HepG2 (cell line): ENCODE results near the gene ACOT9. TPM values are rescaled to one million over a fixed set of nuclear protein-coding genes. Genes with fewer than 3 reads are reported as not detected.

Experiments used
- BORCS8-MEF2B ChIP-seq: sonication (generic); formaldehyde crosslinking; IDR thresholded peaks from 2 replicates; pipeline ENCODE4 v1.8.0; 2022; ENCODE audit warnings: mild to moderate bottlenecking, missing genetic modification reagents
- GPN1 ChIP-seq: sonication (generic); formaldehyde crosslinking; IDR thresholded peaks from 2 replicates; pipeline ENCODE4 v1.5.1; 2020; ENCODE audit warnings: missing genetic modification reagents, borderline replicate concordance
- HNF1A ChIP-seq, 2 experiments: sonication (generic) in 1 of 2; formaldehyde crosslinking in 1 of 2; IDR thresholded peaks; 2 replicates each; pipeline versions ENCODE4 v1.4.0 to v1.6.1; 2016 to 2020; ENCODE audit warnings: borderline replicate concordance in 1 of 2, low read depth in 1 of 2, mild to moderate bottlenecking in 1 of 2, missing genetic modification reagents in 1 of 2
- KLF9 ChIP-seq: IDR thresholded peaks from 2 replicates; pipeline ENCODE4 v1.6.1; 2016; ENCODE audit warnings: low read depth
- NFE2L2 ChIP-seq: fragments of 150-350 bp; IDR thresholded peaks from 2 replicates; pipeline ENCODE4 v1.6.1; 2014; ENCODE audit warnings: low read length
- ZNF136 ChIP-seq: sonication (generic); formaldehyde crosslinking; IDR thresholded peaks from 2 replicates; pipeline ENCODE4 v1.8.1; 2022; ENCODE audit warnings: low read depth, mild to moderate bottlenecking, moderate library complexity, missing genetic modification reagents
- ZNF629 ChIP-seq: sonication (generic); formaldehyde crosslinking; conservative IDR thresholded peaks from 2 replicates; pipeline ENCODE4 v1.5.0; 2020; ENCODE audit warnings: missing genetic modification reagents
- ZNF879 ChIP-seq: sonication (generic); formaldehyde crosslinking; IDR thresholded peaks from 2 replicates; pipeline ENCODE4 v1.8.1; 2023; ENCODE audit warnings: missing genetic modification reagents
- polyA plus RNA-seq, 8 experiments: library from polyadenylated mRNA; depleted of rRNA in 3 of 8; stranded (reverse) in 7 of 8; unstranded in 1 of 8; fragments of >200 nt; fragmentation: Illumina TruSeq in 4 of 8; extraction: Trizol in 4 of 8; gene quantifications; 2 replicates each; pipeline versions ENCODE4 v1.2.1 to v1.2.3, GENCODE V29; 2011 to 2016; ENCODE audit warnings: low read depth in 4 of 8, missing spikeins in 1 of 8, mixed read lengths in 1 of 8; ENCODE audit not compliant: insufficient read depth in 1 of 8
- total RNA-seq, 5 experiments: library from RNA; depleted of rRNA; stranded (reverse); fragments of >200 nt; fragmentation: Illumina TruSeq; extraction: Trizol; gene quantifications; 2 replicates each; pipeline ENCODE4 v1.2.3, GENCODE V29; 2016; ENCODE audit warnings: low read depth in 1 of 5
- TF ChIP-seq, protein P1 (sequence below): sonication (generic); formaldehyde crosslinking; IDR thresholded peaks from 2 replicates; pipeline ENCODE4 v1.8.0; 2022; ENCODE audit warnings: missing genetic modification reagents, mild to moderate bottlenecking, borderline replicate concordance

The ACOT9 gene
- total and polyA plus RNA-seq, 2 of the 13 experiments (the other 11 are each of a cell fraction or from before 2014, with no cell fraction given): 33.3 to 36.9 TPM

GRCh38 chrX:23788521-23788920 lies 45.4 kb upstream of the ACOT9 start (continued):
- TF ChIP-seq HNF1A (IDR thresholded peaks at IDR 0.05; ENCODE audit: low read depth): 0 out of 2 replicates have a peak, but pooled peaks have one; percentile 23
- TF ChIP-seq HNF1A (CRISPR knock-in tag; IDR thresholded peaks at IDR 0.05; ENCODE audit: borderline replicate concordance): no peak
- no peak for TF ChIP-seq KLF9 (CRISPR knock-in tag)
- no peak for TF ChIP-seq ZNF879 (CRISPR knock-in tag)
- no peak for TF ChIP-seq ZNF136 (CRISPR knock-in tag)
- peak; percentile 73 for TF ChIP-seq ZNF629 (CRISPR knock-in tag)
- TF ChIP-seq, protein P1, sequence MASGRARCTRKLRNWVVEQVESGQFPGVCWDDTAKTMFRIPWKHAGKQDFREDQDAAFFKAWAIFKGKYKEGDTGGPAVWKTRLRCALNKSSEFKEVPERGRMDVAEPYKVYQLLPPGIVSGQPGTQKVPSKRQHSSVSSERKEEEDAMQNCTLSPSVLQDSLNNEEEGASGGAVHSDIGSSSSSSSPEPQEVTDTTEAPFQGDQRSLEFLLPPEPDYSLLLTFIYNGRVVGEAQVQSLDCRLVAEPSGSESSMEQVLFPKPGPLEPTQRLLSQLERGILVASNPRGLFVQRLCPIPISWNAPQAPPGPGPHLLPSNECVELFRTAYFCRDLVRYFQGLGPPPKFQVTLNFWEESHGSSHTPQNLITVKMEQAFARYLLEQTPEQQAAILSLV (CRISPR knock-in tag): no peak
- TF ChIP-seq BORCS8-MEF2B (CRISPR knock-in tag): no peak
- no peak for TF ChIP-seq GPN1
- no peak for TF ChIP-seq NFE2L2
